HG03520 (cell line): ENCODE measurements around the gene GZF1.

Source experiments
- ATAC-seq: cut with Tn5 transposase; IDR thresholded peaks from one replicate; pipeline ENCODE4 v1.9.1; 2021; ENCODE audit warnings: mild to moderate bottlenecking, moderate library complexity; ENCODE audit not compliant: unreplicated experiment

The GZF1 gene

DNA sequence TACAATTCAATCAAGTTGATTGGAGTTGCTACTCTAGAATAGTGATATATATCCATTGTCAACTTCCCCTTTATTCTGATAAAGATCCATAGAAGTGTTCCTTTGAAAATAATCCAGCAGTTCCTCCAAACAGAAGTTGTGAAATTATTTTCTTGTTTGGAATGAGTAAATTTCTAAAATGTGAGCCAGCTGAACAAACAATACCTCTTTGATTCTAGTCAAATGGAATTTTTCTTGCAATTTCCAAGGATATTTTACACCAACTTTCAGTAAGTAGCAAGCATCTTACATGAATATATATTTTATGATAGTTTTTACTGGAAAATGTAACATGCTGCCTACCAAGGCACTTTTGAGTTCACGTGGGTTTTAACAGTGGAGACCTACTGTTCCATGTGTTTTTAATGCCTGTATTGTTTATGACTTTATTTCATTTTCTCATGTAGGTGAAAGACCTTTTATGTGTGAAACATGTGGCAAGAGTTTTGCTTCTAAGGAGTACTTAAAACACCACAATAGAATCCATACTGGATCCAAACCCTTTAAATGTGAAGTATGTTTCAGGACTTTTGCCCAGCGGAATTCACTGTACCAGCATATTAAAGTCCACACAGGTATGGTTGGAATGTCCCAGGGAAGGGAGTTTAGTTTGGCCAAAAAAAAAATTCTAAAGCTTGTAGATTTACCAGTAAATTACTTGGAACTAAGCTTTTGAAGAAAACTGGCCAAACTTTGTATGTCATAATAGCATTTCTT, 6.5 kb downstream of the GZF1 start:
- no peak for ATAC-seq

DNA sequence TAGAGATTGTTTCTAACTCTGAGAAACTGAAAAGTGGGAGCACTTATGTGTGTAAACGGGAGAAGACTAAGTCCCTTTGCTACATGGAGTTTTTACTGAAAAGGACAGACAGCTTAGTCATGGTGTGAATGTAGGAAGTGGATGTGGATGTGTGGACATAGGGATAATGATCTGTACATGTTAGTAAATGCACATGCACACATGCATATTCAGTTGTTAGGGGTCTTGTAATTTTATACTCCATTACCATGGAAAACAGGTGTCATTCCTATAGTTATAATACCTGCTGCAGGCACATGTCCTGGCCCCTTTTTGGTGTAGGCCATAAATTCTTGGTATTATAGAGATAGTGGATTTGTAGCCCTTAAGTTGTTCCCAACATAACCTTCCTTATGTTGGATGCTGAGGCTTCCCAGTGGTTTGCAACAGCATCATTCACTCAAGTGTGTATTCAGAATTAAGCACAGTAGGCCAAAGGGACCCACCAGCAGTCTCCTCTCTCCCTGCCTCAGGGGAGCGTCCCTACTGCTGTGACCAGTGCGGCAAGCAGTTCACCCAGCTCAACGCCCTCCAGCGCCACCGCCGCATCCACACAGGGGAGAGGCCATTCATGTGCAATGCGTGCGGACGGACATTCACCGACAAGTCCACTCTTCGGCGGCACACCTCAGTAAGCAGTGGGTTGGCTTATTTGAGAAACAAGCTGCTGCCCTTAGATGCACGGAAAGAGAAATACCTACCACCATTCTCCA, 7.3 kb downstream of the GZF1 start:
- ATAC-seq: no peak

DNA sequence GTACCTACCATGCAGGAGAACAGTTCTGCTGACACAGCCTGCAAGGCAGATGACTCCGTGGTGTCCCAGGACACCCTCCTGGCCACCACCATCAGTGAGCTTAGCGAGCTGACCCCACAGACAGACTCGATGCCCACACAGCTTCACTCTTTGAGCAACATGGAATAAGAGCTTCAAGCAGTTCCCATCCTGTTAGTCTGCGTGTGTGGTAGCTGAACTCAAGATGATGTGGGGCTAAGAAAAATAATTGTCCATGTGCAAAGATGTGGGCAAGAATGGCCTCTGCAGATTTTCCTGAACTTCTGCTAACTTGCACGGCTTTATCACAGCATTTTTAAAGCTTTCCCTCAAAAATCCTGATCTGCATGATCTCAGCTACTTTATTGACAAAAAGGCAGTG, 8.3 kb downstream of the GZF1 start:
- ATAC-seq: no peak

GRCh38 chr20:23370873-23371272, 8.9 kb downstream of the GZF1 start:
- ATAC-seq: no peak

- ATAC-seq: no peak
Observed at GRCh38 chr20:23371496-23371895, 9.5 kb downstream of the GZF1 start.

- no peak for ATAC-seq
Observed at GRCh38 chr20:23374441-23374840, 12.5 kb downstream of the GZF1 start.

DNA sequence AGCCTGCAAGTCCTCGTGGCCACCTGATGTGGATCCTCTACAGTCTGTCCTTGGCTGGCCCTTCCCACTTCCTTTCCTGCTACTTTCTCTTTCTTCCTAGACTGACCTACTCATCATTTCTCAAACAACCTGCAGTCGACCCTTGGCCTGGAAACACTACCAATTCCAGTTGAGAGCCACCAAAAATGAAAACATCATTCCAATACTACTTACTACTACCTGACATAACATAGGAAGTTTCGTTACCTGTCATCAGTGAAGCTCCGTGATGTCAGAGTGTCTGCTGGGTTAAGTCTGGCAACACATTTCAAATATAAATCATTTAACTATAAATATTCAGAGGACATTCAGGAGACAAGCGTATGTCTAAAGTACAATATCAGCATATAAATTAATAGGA, 13.8 kb downstream of the GZF1 start:
- ATAC-seq: no peak

- ATAC-seq: no peak
Observed at GRCh38 chr20:23379772-23380171, 17.8 kb downstream of the GZF1 start.

DNA sequence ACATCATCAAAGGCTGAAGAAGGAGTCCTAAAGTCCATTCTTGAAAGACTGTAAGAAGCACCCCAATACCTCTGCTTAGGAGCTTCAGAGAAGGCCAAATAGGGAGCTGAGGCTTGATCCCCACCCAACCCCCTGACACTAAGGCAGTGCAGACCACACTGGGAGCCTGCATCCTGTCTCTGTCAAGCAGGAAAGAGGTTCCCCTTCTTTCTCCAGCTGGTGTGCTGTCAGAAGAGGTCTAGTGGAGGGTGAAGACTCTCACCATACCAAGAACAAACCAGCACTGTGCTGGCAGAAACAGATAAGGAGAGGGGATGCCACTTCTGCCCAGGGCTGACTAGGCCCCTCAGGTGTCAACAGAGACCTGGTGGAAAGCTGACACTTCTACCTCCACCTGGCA, 19.9 kb downstream of the GZF1 start:
- no peak for ATAC-seq

GRCh38 chr20:23386304-23387117, 24.5 kb downstream of the GZF1 start:
- no peak for ATAC-seq

DNA sequence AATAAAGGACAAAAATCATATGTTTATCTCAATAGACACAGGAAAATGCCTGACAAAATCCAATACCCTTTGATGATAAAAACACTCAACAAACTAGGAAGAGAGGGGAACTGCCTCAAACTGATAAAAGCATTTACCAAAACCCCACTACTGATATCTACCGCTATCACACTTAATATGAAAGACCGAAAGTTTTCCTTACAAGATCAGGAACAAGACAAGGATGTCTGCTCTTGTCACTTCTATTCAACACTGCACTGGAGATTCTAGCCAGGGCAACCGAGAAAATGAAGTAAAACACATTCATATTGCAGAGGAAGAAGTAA, 25.1 kb downstream of the GZF1 start:
- no peak for ATAC-seq

DNA sequence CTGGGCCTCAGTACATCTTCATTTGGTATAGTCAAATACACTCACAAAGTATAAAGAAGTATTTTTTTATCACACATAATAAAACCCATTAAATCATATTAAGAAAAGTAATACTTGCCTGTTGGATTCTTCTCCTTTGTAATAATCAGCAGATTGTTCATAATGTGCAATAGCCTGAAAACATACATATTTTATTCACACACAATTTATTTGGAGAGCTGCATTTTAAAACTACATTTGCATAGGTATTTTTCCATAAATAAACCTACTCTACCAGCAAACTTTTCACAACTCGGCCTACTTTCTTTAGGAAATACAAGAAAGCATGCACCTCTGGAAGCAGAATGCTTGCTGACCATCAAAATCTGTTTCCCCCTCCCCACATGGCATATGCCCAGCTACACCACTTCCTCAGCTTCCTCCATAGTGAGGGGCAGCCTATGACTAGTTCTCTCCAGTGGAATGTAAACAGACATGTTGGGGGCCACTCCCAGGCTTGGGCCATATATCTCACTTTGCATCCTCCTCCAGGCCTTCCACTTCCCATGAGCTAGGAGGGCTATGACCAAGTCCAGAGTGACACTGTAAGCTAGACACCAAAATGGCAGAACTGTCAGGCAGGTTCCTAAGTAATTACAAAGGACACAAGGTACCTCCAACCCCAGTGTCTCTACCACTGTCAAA, 28.3 kb downstream of the GZF1 start:
- no peak for ATAC-seq

GRCh38 chr20:23391707-23392310, 29.8 kb downstream of the GZF1 start:
- no peak for ATAC-seq

DNA sequence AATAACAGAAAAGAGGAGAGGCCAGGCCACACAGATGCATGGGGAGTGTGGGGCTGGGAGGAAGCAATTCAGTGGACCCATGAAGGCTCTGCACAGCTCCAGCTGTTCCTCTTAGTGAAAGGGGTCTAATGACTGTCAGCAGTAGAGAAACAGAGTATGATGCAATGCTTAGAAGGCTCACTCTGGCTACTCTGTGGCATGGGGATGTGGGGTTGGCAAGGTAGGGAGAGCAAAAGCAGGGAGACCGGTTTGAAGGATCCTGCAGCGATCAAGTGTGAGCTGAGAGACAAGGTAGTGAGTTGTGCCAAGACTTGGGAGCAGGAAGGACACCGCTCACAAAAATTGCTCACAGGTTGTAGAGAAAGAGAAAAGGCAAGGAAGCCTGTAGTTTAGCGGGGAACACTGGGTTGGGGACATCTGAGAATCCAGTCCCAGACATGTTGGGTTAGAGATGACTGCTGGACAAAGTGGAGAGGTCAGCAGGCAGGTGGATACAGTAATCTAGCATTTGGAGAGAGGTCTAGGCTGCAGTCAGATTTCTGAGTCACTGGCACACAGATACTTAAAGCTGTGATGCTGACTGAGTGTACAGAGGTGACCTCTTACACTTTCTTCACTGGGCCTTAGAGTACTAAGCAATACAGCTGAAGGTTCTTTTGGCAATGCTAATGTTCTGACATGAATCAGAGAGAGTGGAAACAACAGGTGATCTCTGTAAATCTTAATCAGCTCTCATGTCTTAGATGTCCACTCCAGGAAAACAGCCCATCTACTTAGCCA, 32.2 kb downstream of the GZF1 start:
- ATAC-seq: no peak

GRCh38 chr20:23396950-23397627, 35.1 kb downstream of the GZF1 start:
- no peak for ATAC-seq

DNA sequence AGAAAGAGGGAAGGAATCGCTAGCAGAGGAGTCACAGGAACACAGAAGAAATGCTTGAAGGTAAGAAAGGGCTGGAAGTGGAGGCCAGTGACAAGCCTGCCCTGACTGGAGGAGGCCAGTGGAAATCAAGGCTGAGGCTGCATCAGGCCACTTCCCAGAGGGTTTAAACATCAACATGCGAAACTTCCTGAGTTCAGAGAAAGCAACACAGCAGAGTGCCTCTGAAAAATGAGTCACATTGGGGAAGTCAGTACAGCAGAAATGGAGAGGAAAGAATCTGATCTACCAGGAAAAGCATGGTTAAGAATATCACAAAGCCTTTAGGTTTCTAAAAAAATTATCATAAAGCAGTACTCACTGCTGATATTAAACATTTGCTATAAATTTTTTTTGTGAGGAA, 36.0 kb downstream of the GZF1 start:
- ATAC-seq: no peak

DNA sequence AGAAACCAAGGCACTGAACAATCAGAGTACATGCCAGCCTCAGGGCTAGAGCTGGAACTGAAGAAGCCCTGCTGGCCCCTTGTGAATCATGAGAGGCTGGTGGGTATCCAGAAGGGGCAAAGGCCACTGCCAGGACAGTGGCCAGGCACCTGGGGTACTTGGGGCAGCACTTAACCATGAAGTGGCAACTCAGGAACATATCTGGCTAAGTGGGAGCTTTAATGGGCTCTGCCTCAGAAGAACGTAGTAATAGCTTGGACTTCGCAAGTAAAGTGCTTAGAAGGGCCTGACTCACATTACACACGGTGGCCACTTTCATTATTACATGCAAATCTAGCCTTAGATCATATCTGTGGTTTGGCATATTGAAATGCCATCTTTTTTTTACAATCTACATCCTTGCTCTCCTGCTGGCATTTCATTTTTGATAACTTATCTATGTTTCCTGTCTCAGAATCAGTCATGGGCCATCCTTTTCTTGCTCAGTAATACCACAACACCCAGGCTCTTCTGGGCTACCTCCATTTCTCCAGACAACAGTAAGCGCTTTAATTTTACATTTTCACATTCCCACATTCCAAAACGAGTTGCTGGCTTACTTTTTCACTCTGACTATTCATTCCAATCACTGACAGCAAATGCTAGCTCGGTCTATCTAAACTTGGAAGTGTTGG, 37.7 kb downstream of the GZF1 start:
- ATAC-seq: peak; percentile 56

- no peak for ATAC-seq
Observed at GRCh38 chr20:23401051-23401450, 39.1 kb downstream of the GZF1 start.

DNA sequence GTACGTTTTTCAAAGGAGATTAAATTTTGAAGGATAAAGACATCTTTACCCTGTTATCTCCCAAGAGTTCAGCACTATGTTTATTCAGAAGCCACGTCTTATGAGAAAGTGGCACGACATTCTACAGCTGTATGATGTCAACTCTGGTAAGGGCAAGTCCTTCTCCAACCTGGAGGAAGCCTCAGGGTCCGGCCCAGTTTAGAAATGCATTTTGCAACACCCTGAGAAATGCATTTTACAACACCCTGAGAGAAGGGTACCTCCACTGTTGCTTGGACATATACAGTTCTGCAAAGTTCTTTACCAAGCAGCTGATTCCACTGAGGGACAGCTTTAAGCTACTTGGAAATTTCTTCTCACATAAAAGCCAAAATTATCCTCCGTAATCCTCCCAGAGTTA, 41.8 kb downstream of the GZF1 start:
- ATAC-seq: no peak
